Left hindlimb (tissue), 1 donor: ENCODE data around the gene CAVIN2.

Source experiments
- DNase-seq: peaks from one replicate; pipeline ENCODE4 v3.0.0-alpha.2; 2018

CAVIN2 gene

DNA sequence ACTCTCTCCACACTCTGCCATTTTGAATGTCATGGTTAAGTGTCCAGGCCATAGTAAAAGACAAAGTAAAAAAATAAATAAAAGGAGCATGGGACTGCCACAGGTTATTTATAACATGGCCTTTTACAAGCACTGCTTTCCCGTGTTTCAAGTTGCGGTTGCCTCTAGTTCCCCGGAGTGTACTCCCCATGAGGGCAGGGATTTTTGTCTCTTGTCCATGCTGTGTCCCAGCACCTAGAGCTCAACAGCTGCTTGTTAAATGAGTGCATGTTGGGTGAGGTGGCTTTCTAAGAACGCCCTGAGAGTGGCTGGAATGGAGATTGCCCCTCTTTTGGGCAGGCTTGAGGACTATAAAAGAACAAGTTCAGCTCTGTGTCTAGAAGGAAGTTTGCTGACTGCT, 8.4 kb downstream of the CAVIN2 start:
- no peak for DNase-seq

DNA sequence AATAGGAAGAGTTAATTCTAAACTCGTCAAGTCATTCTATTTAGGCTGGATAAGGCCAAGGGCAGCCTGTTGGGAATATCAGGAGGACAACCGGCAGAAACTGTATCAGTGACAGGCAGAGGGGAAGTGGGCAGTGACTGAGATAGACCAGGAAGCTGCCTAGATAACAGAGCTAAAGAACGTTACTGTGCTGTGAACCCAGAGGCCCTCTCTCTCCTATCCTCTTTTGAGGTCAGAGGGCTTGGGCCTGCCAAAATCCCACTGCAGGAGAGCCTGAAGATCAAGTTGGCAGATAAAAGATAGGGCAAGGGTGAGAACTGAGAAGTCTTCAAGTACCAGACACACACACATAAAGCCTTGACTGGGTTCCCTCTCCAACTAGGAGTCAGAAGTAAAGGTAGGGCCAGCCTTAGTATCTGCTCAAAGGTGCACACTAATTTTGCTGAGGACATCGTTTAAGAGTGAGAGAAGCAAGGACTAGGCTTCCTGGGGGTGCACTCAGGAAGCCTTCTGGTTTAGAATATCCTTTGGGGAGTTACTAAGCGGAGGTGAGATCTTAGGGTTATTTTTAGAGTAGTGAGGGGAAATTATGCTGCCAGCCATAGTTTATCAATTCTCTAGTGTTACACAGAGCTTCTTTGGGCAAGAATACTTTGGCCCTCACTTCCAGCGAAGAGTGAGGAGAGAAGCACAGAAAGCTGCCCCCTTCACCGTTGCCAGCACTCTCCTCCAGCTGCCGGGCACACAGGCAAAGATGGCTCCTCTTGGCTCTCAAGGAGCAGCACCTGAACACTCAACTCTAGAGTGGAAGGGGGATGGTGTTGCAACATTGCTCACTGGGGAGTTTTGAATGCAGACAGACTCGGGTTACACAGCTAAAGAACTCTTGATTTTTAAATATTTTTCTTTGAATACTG, 9.8 kb downstream of the CAVIN2 start:
- DNase-seq, result no peak

DNA sequence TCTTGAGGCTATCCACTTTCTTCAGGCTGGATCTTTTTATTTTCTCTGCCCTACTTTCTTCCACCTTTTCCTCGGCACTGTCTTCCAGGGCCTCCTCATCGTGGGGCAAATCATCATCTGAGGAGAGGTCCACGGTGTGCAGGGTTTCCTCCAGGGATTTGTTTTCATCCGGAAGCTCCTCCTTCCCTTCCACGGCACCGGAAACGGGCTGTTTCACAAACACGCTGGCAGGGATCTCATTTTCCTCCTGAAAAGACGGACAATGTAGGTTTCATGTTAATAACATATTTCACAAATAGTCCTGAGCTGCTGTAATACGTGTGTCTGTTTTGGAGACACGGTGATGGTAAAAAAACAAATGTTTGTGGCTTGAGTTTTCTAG, 10.4 kb downstream of the CAVIN2 start:
- DNase-seq, result no peak

DNA sequence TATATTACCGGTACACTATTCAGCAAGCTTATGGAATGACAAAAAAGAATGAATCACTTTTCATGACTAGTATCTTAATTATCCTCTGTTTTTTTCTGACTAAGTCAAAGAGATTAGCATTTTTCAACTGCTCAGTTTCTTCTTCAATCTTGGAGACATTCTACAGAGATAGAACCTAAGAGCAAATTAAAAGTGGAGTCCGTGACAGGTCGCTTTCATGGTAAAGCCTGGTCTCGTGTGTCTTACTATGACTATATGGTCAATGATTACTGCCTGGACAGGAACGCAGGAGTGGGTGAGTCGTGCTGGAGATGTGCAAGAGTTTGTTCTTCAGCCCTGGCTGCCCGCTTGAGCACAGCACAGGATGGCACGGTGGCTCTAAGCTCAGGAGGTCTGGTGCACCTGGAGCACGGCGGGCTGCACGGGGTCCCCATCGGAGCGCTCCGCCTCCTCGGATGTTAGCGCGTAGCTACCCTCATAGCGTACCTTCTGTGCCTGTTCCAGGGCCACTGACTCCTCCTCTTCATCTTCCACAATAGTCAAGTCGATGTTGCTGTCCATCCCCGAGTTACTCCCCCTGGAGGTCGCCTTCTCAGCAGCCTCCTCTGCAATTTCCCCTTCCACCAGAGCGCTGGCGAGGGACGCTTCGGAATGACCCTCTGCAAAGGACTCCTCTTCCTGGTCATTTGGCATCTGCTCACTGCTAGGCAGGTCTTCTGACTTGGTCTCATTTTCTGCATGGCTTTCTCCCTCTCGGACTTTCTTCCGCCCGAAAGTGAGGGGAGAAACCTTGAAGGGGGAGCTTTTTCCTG, 11.1 kb downstream of the CAVIN2 start:
- DNase-seq, result no peak

DNA sequence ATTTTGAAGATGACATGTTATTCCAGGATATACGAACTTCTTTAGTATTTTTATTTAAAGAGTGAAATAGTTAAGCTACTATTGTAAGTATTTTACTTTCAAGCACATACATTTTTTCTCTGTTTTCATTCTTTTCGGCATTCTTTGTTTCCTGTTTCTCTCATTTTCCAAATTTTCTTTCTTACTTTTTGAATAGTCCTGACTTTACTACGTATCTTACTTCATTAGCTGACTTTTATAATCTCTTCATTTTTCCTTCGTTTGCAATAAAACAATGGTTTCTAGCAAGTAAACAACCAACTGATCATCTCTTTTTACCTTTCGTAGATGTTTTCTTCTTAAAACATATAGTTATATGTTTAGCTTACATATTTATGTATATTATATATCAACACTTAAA, 11.8 kb downstream of the CAVIN2 start:
- no peak for DNase-seq

DNA sequence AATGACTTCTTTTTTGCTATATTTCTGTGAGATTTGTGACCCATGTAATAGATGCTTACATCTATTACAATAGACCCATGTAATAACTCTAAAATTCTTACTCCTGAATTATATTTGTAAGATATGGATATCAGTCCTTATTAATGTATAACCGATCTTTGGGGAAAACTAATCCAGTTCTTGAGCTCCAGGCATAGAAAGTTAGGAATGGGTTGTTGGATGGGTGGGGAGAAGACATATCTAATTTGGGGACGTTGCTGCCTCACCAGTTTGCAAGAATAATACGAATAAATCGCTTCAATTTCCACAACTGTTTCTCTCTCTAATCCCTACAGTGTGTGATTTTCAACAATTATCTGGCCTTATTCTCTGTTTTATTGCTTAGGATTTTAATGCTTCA, 13.5 kb downstream of the CAVIN2 start:
- DNase-seq, result no peak

DNA sequence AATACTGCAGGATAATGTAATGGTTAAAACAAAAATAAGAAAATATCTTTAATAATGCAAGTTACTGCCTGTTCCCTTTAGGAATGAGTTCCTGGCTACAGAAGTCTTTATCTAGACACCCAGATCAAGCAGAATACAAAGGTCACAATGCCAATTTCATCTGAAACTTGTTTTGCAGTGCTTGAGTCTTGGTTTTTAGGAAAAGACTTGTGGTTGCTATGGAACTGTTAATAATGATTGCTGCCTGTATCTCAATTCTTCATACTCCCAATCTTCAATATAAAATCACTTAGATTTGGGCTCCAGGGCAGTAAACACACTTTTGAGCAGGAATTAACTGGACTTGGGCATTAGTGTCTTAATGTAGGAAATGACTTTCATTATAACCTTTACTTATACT, 14.2 kb downstream of the CAVIN2 start:
- DNase-seq, result no peak

DNA sequence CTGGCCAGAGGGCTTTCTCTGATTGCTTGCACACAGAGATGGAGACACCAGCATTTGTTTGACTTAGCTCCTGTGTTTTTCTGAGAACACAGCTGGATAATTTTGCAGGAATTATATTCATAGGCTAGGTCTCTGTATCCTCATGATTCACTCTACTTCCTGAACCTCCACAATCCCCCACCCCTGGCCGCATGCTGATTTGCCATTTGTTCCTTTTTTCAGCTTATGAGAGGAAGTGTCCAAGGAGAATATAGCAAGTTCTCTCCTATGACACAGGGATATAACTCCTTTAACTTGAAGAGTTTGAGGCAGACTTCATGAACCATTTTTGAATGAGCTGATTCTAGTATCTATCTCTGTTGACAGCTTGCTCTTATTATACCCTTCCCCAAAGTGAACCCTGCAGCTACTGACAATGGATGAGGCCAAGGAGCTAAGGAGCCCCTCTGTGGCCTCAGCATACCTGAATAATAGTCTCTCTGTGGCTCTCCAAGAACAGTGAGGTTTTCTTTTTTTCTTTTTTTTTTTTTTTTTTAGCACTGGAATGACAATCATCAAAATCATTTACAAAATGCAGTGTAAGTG, 15.4 kb downstream of the CAVIN2 start:
- no peak for DNase-seq

DNA sequence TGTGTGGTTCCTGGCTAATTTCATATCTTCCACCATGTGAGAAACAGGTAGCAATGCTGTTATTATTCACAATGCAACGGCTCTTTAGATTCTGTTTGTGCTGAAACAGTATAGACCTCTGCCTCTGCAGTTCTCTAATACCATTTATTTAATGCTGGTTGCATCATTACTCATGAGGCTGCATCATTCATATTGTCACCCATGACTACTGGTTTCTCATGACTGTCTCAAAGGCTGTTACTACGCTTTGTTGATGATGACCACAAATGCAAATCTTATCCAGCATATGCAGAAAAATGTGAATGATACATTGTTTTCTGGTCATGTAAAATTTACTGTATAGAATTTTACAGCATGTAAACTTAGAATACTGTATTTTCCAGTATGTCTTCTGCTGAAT, 22.5 kb downstream of the CAVIN2 start:
- no peak for DNase-seq

DNA sequence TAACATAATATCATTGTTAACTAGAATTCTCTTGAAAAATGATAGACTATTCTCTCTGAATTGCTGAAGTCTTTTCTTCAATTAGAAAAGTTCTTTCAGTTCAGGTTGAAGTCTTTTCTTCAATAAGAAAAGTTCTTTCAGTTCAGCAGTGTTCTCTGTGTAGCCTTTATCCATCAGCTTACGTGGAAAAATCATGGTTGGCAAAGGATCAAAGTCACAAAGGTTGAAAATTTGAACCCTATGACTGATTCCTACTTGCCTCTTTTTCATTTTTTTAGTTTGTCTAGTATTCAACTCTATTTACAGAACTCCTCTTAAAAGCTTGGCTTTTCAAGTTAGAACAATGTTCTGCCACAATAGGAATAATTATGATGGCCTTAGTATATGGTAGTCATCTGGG, 25.8 kb downstream of the CAVIN2 start:
- no peak for DNase-seq

DNA sequence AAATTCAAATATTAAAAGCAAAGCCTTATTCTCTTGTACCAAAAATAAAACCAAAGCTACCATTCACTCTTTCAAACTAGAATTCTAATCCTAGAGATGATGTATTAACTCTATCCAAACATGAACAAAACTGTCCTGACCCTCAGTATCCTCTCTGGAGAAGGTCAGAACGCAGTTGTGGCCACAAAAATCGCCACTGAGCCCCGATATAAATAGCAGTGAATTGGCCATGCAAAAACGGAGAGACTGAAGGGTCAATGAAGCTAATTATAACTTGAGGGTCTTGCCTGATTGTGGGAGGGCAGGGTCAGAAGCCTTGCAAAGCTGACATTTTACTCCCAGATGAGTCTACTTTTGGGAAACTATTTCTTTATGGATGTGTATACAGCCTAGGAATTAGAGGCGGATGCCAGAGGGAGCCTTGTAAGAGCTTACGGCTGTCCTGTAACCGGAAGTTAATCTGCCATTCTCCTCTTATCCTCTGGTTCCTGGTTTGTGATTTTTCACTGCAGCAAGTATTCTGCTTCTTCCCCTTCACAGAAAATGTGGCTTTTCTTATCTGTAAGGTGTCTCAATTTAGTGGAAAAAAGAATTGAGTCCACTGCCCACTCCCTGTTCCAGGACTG, 28.1 kb downstream of the CAVIN2 start:
- DNase-seq, result no peak

DNA sequence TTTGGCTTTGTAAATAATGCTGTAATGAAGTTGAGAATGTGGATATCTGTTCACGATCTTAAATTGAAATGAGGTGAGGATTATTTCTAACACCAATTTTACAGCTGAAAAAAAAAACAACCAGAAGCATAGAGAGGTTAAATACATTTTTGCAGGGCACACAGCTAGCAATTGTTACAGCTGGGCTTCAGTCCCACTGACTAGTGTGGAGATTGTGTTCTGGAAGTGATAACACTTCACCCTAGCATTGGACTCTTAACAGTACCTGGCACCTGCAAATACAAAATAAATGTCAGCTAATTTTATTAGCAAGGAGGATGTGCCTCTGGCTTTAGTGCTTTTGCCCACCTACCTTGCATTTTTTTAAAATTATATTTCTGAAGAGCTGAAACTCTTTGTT, 28.8 kb downstream of the CAVIN2 start:
- no peak for DNase-seq

DNA sequence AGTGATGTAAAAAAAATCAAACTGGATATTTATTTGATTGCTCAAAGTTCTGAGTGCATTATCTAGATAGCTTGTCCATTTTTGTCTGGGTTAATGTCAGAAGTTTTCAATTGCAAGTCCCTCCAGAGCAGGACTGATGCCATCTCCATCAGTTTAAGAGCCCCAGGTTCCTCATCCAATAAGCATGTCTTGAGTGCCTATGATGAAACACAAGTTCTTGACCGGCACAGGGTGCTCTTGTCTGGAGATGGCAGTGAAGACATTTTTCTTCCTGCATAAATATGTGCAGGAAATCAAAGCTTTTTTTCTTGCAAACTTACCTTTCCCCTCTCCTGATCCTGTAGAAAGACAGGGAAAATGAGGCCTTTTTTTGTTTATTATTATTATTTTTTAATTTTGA, 31.9 kb downstream of the CAVIN2 start:
- DNase-seq, result no peak

DNA sequence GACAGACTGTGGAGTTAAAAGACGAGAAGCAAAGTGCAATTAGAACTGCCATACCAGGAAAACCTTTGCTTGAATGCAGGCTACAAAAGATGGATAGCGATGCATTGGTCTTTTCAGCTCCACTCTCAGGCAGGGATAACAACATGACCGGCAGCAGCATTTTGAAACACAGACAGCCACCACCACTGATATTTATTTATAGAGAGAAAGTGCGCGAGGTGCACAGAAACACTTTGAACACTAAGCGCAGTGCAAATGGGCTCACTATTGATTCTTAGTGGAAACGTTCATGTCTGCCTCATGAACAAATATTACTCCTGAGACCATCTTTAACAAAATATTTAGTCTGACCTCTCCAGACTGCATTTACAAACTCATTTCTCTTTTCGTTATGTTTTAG, 32.9 kb downstream of the CAVIN2 start:
- no peak for DNase-seq

DNA sequence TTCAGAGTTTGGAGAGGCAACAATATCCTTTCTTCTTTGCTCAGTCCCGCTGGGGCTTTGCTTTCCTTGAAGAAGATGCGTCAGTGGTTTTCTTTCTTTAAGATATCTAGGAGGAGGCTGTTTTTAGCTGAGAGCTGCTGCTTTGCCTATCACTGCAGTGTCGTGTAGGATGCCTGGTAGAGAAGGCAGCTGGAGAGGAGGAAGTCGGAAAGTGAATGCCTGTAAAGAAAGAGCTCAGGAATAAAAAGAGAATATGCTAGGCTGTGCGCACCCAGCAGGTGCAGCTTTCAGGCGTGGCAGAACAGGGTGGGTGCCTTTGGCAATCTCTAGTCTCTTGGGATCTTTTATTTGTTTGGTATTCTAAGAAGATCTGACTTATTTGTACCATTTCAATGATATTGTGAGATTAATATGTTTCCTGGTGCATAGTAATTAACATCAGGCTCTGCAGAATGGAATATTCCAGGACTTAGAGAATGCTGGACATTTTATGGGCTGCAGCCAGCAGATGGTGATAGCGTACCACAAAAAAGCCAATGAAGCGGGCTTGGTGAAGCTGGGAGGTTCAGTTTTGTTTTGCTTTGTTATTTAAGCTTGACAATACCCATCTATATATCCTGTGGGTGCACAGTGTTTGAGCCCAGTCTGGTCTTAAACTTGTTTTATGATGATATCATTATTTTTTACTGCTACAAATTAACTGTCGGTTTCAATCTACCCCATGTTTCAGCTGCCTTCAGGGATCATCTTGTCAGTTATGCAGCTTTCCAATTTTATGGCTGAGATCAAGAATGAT, 34.9 kb downstream of the CAVIN2 start:
- peak; percentile 67 for DNase-seq

DNA sequence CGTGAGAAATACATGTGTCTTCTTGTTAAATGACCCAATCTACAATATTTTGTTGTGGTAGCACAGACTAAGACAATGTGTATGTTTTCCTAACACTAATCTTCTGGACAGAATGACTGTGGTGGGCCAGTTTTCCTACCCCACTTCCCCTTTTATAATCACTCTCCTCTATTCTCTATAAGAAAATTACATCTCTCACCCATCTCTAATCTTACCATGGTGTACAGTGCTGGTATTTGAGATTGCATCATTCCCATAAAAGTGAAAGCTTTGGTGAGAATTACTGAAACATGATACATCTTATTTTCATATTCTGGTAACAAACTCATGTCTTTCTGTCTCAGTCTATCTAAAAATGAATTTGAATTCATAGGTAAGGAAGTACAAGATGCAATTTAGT, 40.5 kb downstream of the CAVIN2 start:
- no peak for DNase-seq

DNA sequence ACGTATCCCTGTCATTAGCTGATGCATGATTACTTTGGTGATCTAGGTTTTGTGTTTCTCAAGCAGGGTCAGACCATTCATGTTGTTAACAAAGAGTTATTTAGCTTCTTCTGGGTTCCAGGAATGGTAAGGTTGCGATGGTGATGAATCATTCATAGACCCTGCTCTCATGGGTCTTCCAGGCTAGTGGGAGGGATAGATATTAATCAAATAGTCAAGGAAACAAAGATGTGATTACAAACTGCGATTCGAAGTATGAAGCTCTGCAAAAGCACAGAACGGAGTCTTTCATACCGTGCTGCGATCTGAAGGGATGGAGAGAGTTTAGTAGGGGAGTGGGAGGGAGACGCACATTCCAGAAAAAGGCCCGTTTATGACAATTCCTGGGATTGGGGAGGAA, 42.1 kb downstream of the CAVIN2 start:
- no peak for DNase-seq

DNA sequence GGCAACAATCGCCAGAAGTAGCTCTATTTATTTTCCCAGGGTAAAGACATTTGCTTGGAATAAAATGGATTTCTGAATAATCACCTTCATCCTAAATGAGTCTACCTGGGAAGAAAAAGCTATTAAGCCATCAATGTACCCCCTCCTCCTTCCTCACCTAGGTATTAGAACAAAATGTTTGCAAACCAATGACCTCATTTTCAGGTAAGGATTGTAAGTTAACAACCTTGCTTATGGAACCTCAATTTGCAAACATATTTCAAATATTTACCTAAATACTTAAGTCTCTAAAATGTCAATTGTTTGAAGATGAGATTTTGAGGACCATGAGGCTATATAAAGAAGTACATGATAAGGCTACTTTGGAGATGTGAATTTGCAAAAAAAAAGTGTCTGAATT, 43.9 kb downstream of the CAVIN2 start:
- no peak for DNase-seq

DNA sequence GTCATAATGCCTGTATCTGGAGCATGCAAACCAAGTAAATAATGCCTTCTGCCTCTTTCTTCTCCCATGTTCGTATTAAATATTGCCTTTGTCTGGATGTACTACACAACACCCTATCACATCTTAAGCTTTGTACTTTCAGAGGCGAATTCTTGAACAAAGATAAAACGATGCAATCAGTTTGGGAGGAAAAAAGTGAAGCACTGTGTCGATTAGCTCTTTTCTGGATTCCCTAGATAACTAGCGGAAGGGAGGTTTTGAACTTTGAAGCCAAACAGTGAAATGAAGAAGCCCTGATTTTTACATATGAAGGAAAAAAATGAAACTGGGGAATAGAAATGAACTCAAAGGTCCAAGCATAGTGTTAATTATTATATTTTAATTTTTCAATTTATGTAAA, 44.7 kb downstream of the CAVIN2 start:
- no peak for DNase-seq

DNA sequence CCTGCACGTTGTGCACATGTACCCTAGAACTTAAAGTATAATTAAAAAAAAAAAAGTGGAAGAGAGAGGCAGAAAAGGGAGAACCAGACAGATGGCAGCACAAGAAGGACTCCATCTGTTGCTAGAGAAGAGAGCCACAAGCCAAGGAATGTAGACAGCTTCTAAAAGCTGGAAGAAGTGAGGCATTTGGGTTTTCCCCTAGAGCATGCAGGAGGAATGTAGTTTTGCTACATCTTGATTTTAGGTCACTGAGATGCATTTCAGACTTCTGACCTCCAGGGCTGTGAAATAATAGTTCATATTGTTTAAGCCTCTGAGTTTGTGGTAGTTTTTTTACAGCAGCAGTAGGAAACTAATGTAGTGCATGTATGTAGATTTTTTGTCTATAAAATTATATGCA, 46.0 kb downstream of the CAVIN2 start:
- DNase-seq, result no peak

DNA sequence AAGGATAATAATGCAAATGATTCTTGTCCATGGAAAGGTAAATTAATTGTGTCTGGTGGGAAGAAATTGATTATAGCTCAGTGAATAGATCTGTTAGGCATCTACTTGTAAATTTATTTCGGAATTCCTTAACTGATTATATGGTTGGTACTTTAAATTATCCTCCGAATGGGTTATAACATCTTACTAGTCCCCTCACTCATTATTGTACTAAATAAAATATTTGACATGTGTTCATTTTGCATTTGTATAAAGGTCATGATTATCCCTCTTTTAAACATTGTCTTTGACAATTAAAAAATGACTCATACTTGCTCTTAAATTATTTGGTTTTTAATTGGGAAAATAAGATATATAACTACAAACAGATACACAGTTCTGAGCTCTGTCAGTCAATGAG, 47.4 kb downstream of the CAVIN2 start:
- DNase-seq, result no peak
